Measurements from ENCODE around the gene EPB41L1. TPM values are rescaled to one million over a fixed set of nuclear protein-coding genes. Genes with fewer than 3 reads are reported as not detected.

Gene EPB41L1
- total RNA-seq, 1 experiment from 2014 or later: 38.7 TPM

- Mint-ChIP-seq H3K4me1 (peaks cover 23% of the 10 kb centered on the region), H3K9me3 (no peaks in the 10 kb centered on the region), H3K27ac (no peak overlapping the region), H3K4me3 (no peak overlapping the region), H3K36me3 (no peaks in the 10 kb centered on the region), H3K27me3 (ENCODE audit: low read depth) (peaks cover 21% of the 10 kb centered on the region)
- TF ChIP-seq NFYB (CRISPR knock-in tag; conservative IDR thresholded peaks at IDR 0.05; ENCODE audit: low read depth): no peak
- no peak for TF ChIP-seq CREB1 (CRISPR knock-in tag; IDR thresholded peaks at IDR 0.05)
- no peak for TF ChIP-seq ERG (CRISPR knock-in tag; IDR thresholded peaks at IDR 0.05)
- TF ChIP-seq E2F4 (CRISPR knock-in tag; IDR thresholded peaks at IDR 0.05; ENCODE audit: borderline replicate concordance, low read depth): no peak
- TF ChIP-seq HMGXB4 (CRISPR knock-in tag; IDR thresholded peaks at IDR 0.05): no peak
- TF ChIP-seq CREM (CRISPR knock-in tag; IDR thresholded peaks at IDR 0.05): no peak
- TF ChIP-seq FOXP4 (CRISPR knock-in tag; IDR thresholded peaks at IDR 0.05): no peak
- TF ChIP-seq TEAD4 (CRISPR knock-in tag; IDR thresholded peaks at IDR 0.05): no peak
- TF ChIP-seq AR (CRISPR knock-in tag; IDR thresholded peaks at IDR 0.05): no peak
- no peak for TF ChIP-seq ZMAT4 (CRISPR knock-in tag; IDR thresholded peaks at IDR 0.05)
- TF ChIP-seq STAT6 (CRISPR knock-in tag; conservative IDR thresholded peaks at IDR 0.05; ENCODE audit: low read depth): no peak
- TF ChIP-seq PRRX2 (CRISPR knock-in tag; IDR thresholded peaks at IDR 0.05): no peak
- ChIA-PET CTCF (interaction anchor here (0.6 to 4.4 kb wide), 45 partner anchors 9 to 618 kb away, joined by 3 to 93 read pairs (median 5); partner anchors contain the start of genes DSN1 and SCAND1), POLR2A (interaction anchor here (1.2 kb wide), 1 partner anchor 14 kb away, joined by 3 read pairs; no protein-coding TSS in a partner anchor)
- DNase-seq (ENCODE audit: low spot score) (no peak), ATAC-seq (no peak)
Observed at GRCh38 chr20:36155991-36156390, 1.5 kb downstream of the EPB41L1 start.
